ENCODE results near the gene KNDC1.
"Not testable (repeated sequence)": the region's sequence is repeated elsewhere in the genome, so short reads cannot be mapped to it uniquely, and the experiment has no call there.

Gene KNDC1

GRCh38 chr10:133209117-133209516 lies 49.1 kb downstream of the KNDC1 start:
- no peak for DNase-seq

DNA sequence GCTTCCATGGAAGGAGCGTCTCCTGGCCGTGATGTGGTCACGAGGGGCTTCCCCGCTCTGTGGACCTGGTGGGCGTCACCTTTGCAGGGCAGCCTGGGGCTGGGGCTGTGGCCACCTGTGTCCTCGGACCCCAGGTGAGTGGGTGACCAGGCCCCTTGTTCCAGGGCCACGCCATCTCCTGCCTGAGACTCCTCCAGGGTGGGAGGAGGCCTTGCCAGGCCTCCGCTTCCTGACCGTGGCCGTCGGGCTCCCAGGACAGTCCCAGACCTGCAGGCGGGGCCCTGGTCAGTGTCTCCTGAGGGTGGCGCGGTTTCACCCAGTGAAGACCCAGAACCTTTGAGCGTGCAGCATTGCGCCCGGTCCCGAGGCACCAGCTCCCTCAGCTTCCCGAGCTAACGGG lies 49.6 kb downstream of the KNDC1 start:
- DNase-seq, result no peak

- no peak for DNase-seq
Measured at GRCh38 chr10:133210398-133211140, 50.5 kb downstream of the KNDC1 start.

DNA sequence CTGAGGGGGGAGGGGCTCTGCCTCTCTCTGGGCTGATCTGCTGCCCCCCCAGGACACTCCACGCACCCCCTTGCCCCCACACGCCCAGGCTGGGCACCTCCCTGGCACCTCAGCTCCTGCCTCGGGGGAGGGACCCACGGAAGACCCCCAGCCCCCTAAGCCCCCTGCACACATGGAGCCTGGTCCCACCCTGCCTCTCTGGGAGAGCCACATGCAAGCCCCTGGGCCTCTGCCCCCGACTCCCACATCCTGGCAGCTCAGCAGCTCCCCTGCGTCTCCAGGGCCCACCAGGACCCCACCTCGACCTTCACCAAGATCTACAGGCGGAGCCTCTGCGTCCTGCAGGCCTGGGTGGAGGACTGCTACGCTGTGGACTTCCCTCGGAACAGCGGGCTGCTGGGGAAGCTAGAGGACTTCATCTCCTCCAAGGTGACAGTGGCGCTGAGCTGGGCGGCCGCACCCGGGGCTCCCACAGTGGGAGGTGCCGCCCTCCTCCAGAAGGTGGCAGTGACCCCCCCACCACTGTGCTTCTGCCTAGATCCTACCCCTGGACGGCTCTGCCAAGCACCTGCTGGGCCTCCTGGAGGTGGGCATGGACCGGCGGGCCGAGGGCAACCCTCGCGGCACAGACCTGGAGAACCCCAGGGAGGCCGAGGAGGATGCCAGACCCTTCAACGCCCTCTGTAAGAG lies 51.3 kb downstream of the KNDC1 start:
- no peak for DNase-seq

GRCh38 chr10:133211959-133212852 lies 52.2 kb downstream of the KNDC1 start:
- DNase-seq, result no peak

- DNase-seq, result no peak
Measured at GRCh38 chr10:133212853-133213494, 53.0 kb downstream of the KNDC1 start.

GRCh38 chr10:133213641-133214467 lies 53.8 kb downstream of the KNDC1 start:
- DNase-seq, result no peak

DNA sequence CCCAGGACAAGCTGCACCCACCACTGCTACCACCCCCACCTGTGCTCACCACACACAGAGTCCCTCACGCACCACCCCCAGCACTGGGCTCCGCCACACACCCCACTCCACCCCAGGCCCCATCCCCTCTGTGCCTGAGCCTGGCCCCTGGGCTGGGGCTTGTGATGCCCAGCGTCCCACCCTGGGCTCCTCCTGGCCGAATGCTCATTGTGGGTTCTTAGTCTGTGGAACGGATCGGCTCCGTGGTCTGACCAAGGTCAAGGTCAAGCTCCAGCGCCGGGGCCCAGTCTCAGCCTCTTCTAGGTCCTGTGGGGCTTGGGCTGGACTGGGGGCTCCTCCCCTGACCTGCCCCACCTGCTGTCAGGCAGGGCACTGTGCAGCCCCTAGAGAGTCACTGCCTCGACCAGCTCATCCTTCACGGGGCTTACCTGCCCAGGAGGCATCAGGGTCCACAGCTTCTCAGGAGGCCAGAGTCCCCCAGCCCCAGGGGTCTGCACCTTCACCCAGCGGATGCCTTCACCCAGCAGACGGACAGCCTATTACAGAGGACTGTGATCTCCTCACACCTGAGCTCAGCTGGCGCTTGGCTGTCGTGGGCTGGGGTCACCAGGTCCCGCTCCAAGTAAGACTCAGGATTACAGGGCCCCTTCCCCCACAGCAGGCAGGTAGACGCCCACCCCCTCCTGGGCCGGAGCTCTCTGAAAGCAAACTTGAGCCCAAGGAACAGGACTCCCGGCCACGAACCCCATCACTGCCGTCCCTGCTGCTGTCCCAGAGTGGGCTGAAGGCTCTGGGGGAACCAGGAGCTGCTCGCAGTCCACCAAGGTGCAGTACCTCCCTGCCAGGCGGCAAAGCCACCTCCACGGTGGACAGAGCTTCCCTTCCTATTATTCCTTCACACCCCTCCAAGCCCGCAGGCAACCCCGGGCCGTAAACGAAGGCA lies 54.7 kb downstream of the KNDC1 start:
- no peak for DNase-seq

DNA sequence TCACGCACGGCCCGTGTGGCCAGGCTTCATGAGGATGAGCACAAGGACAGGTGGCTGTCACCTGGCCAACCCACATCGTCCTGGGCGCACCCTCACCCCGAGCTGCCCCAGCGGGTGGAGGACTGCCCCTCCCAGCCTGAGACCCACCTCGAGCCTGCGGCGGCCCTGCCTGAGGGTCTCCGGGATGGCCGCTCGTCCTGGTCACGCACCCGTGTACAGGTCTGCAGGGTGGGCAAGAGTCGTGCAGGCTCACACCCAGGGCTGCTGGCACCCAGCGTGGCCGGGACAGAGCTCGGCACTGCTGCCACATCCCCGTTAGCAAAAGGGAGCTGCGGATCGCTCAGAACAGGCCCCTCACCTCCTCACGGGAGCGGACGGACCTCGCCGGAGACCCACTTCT lies 55.6 kb downstream of the KNDC1 start:
- DNase-seq, result no peak

DNA sequence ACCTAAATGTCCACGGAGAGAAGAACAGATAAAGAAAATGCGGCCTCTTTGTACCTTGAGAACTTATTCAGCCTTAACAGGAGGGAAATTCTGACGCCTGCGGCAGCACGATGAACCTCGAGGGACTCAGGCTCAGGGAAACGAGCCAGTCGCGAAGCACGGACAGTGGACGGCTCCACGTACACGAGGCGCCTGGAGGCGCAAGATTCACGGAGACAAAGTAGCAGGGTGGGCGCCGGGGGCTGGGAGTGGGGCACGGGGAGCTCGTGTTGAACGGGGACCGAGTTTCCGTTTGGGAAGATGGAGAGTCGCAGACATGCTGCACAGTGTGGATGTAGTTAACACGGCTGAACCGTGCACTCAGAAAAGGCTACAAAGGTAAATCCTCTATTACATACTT lies 56.8 kb downstream of the KNDC1 start:
- no peak for DNase-seq

DNA sequence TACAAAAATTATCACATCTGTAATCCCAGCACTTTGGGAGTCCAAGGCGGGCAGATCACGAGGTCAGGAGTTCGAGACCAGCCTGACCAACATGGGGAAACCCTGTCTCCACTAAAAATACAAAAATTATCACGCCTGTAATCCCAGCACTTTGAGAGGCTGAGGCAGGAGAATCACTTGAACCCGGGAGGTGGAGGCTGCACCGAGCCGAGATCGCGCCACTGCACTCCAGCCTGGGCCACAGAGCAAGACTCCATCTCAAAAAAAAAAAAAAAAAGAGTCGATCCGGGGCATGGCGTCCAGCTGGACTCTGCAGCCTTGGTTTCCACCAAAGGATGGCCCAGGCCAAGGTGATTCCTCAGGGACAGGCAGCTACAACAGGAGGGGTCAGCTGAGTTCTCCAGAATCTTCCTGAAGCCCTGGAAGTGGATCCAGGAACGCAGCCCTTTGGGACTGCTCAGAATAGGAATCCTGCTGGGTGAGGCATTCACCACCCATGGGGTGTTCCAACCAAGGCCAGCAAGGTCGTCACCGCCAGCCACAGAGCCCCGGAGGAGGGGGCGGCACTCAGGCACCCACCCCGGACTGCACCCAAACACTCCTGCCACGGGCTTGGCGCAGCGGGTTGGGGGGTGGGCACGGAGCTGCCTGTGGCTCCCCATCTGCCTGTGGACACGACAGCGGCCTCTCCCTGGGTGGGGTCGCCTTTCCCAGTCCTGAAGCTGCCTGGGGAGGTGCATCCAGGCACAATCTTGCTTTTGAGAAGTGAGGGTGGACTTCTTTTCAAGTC lies 58.0 kb downstream of the KNDC1 start:
- DNase-seq, result no peak

DNA sequence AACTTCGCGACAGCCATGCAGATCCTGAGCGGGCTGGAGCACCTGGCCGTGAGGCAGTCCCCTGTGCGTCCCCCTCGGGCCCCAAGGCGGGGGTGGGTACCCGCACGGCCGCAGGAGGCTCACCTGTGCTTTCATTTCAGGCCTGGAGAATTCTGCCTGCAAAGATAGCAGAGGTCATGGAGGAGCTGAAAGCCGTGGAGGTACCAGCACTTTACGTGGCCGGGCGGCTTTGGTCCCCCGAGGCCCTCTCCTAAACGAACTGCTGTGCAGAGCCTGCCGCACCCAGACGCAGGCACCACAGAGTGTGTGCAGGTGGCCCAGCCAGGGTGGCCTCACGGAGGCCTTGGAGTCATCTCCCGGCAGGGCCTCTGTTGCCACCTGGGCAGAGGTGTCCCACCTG lies 58.9 kb downstream of the KNDC1 start:
- no peak for DNase-seq

- DNase-seq, result no peak
Measured at GRCh38 chr10:133219782-133220181, 59.8 kb downstream of the KNDC1 start.

DNA sequence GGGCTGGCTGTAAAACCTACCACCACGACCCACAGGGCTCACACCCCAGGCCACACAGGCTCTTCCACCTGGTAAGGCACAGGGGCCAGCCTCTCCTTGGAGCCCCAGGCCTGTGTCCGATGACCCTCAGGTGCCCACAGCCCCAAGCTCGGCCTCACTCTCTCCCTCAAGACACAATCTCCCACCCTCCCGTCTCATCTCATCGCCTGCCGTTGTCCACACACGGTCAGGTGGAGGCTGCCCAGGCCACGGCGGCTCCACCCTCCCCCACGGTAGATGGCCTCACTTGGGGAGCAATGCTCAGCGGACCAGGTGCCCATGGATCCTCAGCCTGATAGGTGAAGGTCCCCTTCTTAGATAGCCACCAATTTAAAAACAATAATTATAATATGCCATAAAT lies 61.3 kb downstream of the KNDC1 start:
- DNase-seq, result no peak

- DNase-seq, result not testable (repeated sequence)
Measured at GRCh38 chr10:133221756-133222155, 61.7 kb downstream of the KNDC1 start.

DNA sequence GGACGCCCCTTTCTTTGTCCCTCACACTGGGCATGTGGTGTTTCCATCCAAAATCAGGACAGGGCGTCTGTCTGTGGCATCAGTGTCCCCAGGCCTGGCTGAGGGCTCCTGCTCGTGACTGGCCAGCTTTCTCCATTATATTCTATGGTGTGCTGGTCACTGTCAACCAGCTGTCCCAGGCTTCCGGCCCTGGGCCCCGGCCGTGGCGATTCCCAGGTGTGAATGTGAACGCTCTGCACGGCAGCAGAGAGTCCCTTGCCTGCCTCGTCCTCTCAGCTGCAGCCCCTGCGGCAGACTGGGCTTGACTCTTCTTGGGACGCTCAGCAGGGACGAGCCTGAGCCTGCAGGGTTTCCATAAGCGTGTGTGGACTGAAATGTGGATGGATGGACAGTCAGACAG lies 64.1 kb downstream of the KNDC1 start:
- no peak for DNase-seq

GRCh38 chr10:133224756-133225372 lies 64.8 kb downstream of the KNDC1 start:
- no peak for DNase-seq

- DNase-seq, result no peak
Measured at GRCh38 chr10:133225707-133226191, 65.7 kb downstream of the KNDC1 start.

- no peak for DNase-seq
Measured at GRCh38 chr10:133226251-133226808, 66.3 kb downstream of the KNDC1 start.

All from NCI-H1092 treated with DMSO at 0.1 percent for 48 hours (cell line).